Stimulated activated CD4-positive, alpha-beta T cell treated with anti-CD3 and anti-CD28 coated beads, TNF-alpha, amount 100 ng/mL, for 48 hours (primary cell): ENCODE results near the gene POLR3B.

Experiments used
- DNase-seq, 3 donors: peaks; one replicate each; pipeline ENCODE4 v3.0.0-alpha.2; 2020; ENCODE audit warnings: low read depth in 3 of 3

POLR3B gene

GRCh38 chr12:106412563-106412962, 55.0 kb downstream of the POLR3B start:
- no peak for DNase-seq

- no peak for DNase-seq
These were observed 57.6 kb downstream of the POLR3B start for GRCh38 chr12:106415134-106415533.

- no peak for DNase-seq
These were observed 58.7 kb downstream of the POLR3B start for GRCh38 chr12:106416273-106416672.

- no peak for DNase-seq
These were observed 60.7 kb downstream of the POLR3B start for GRCh38 chr12:106417926-106418910.

- DNase-seq, result no peak
These were observed 61.4 kb downstream of the POLR3B start for GRCh38 chr12:106418970-106419369.

- DNase-seq, result no peak
These were observed 65.7 kb downstream of the POLR3B start for GRCh38 chr12:106423291-106423690.

GRCh38 chr12:106425061-106425702, 67.6 kb downstream of the POLR3B start:
- DNase-seq, result no peak

GRCh38 chr12:106427917-106428316, 70.4 kb downstream of the POLR3B start:
- no peak for DNase-seq

GRCh38 chr12:106428384-106428783, 70.8 kb downstream of the POLR3B start:
- no peak for DNase-seq

GRCh38 chr12:106429043-106429552, 71.5 kb downstream of the POLR3B start:
- no peak for DNase-seq

- DNase-seq, result no peak
These were observed 72.1 kb downstream of the POLR3B start for GRCh38 chr12:106429636-106430035.

- DNase-seq, result no peak
These were observed 74.4 kb downstream of the POLR3B start for GRCh38 chr12:106431839-106432411.

- no peak for DNase-seq
These were observed 75.5 kb downstream of the POLR3B start for GRCh38 chr12:106433055-106433454.

- DNase-seq, result no peak
These were observed 77.0 kb downstream of the POLR3B start for GRCh38 chr12:106434526-106434925.

- DNase-seq, result no peak
These were observed 78.6 kb downstream of the POLR3B start for GRCh38 chr12:106436164-106436563.

- DNase-seq, result no peak
These were observed 85.0 kb downstream of the POLR3B start for GRCh38 chr12:106442575-106442974.

GRCh38 chr12:106445053-106445452, 87.5 kb downstream of the POLR3B start:
- DNase-seq, result no peak

GRCh38 chr12:106445959-106446358, 88.4 kb downstream of the POLR3B start:
- no peak for DNase-seq

- no peak for DNase-seq
These were observed 89.0 kb downstream of the POLR3B start for GRCh38 chr12:106446419-106447092.

- DNase-seq, result no peak
These were observed 94.8 kb downstream of the POLR3B start for GRCh38 chr12:106452309-106452708.

GRCh38 chr12:106455111-106455510, 97.6 kb downstream of the POLR3B start:
- no peak for DNase-seq

GRCh38 chr12:106459124-106459523, 101.6 kb downstream of the POLR3B start:
- no peak for DNase-seq
